Tibial artery (tissue), 4 donors: ENCODE data around the gene ACSL6.

Source experiments
- DNase-seq, 2 donors: peaks; one replicate each; pipeline ENCODE4 v3.0.0-alpha.2; 2019
- H3K27ac ChIP-seq, 2 donors: fragments of 200-600 bp; sonication (generic) in 1 of 2; 1 replicate in 1 of 2; 2 replicates in 1 of 2; pipeline ENCODE4 v1.5.1; 2018 to 2019; ENCODE audit warnings: mild to moderate bottlenecking in 1 of 2
- H3K27me3 ChIP-seq, 2 donors: fragments of 200-600 bp; sonication (generic) in 1 of 2; one replicate each; pipeline versions ENCODE4 v1.5.1 to v1.6.0; 2016 to 2019
- H3K36me3 ChIP-seq, 3 donors: fragments of 200-600 bp; sonication (generic) in 2 of 3; one replicate each; pipeline ENCODE4 v1.5.1; 2016 to 2019; ENCODE audit warnings: mild to moderate bottlenecking in 2 of 3
- H3K4me1 ChIP-seq, 4 donors: fragments of 200-600 bp; sonication (generic) in 2 of 4; 1 replicate in 3 of 4; 2 replicates in 1 of 4; pipeline ENCODE4 v1.5.1; 2016 to 2019
- H3K4me3 ChIP-seq, 2 donors: fragments of 200-600 bp; sonication (generic) in 1 of 2; 1 replicate in 1 of 2; 2 replicates in 1 of 2; pipeline ENCODE4 v1.5.1; 2018 to 2019; ENCODE audit warnings: mild to moderate bottlenecking in 2 of 2
- H3K9me3 ChIP-seq, 3 donors: fragments of 200-600 bp; sonication (generic) in 1 of 3; one replicate each; pipeline ENCODE4 v1.5.1; 2016 to 2019
- intact Hi-C: fragments of 100-400 bp; cut with DNase I; formaldehyde crosslinking; loops from one replicate; pipeline ENCODE4 v1.15.0; 2023; ENCODE audit warnings: low total_unique reads
- TF ChIP-seq, protein P1 (sequence below), 2 experiments: fragments of 200-600 bp in 1 of 2; fragments of 450-650 bp in 1 of 2; IDR thresholded peaks; one replicate each; pipeline ENCODE4 v1.5.1; 2017 to 2019; ENCODE audit warnings: antibody characterized with exemption in 2 of 2, mild to moderate bottlenecking in 1 of 2, moderate library complexity in 1 of 2

Gene ACSL6

DNA sequence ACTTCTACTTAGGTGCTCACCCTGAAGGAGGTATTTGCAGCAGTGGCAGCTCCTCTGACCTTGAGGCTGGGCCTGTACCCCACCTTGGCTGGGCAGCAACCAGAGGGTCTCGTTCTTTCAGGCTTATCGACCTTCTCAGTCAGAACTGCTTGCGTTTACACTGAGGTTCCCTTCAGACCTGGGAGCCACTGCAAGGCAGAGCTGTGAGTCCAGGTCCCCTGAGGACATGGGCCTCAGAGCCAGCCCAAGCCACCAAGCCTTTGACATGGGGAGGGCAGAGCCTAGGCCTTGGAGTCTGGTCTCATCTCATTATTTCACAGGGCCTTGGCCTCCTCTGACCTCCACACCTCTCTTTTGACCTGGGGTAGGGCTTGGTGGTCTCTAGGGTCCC lies 13.7 kb downstream of the ACSL6 start:
- TF ChIP-seq, protein P1, sequence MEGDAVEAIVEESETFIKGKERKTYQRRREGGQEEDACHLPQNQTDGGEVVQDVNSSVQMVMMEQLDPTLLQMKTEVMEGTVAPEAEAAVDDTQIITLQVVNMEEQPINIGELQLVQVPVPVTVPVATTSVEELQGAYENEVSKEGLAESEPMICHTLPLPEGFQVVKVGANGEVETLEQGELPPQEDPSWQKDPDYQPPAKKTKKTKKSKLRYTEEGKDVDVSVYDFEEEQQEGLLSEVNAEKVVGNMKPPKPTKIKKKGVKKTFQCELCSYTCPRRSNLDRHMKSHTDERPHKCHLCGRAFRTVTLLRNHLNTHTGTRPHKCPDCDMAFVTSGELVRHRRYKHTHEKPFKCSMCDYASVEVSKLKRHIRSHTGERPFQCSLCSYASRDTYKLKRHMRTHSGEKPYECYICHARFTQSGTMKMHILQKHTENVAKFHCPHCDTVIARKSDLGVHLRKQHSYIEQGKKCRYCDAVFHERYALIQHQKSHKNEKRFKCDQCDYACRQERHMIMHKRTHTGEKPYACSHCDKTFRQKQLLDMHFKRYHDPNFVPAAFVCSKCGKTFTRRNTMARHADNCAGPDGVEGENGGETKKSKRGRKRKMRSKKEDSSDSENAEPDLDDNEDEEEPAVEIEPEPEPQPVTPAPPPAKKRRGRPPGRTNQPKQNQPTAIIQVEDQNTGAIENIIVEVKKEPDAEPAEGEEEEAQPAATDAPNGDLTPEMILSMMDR (IDR thresholded peaks at IDR 0.05) = no peak
- Histone ChIP-seq H3K36me3 (no peaks in the 10 kb centered on the region), H3K4me1 (peaks cover 0 to 5% (median 0%) of the 10 kb centered on the region in 4 donors), H3K9me3 (no peaks in the 10 kb centered on the region), H3K4me3 (no peak overlapping the region), H3K27ac (no peak overlapping the region), H3K27me3 (peaks cover 0 to 9% of the 10 kb centered on the region in 2 donors)
- intact Hi-C loops = no loop called here
- DNase-seq = no peak

DNA sequence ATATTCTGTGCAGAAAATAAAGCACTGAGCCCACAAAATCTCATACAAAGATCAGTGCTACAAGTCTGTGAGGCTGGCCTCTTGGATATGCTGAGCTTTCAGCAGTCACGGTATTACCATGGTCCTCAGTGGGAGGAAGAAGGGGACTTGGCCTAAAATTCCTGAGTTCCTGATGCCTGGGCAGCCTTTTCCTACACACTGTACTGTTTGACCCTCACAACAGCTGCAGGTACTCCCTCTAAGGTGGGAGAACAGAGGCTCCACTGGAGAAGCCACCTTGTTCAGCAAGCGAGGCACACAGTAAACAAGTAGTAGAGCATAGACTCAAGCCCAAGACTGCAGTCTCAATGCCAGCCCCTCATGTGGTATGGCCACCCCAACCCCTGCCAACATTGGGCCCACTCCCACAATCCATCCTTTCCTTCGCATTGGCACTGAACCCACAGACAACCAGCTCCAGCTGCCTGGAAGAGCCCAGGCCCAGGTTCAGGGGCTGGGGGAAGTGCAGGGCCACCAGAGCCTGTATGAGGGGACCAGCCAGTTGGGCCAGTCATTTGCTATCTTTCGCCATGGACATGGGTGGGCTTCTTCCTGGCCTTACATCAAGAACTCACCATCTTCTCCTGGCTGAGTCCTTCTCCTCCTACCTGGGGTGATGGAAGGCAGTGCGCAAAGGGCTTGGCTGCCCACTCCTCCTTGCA lies 14.3 kb downstream of the ACSL6 start:
- intact Hi-C loops = no loop called here
- TF ChIP-seq, protein P1 (IDR thresholded peaks at IDR 0.05) = no peak
- H3K27me3 ChIP-seq = peaks cover 0 to 9% of the 10 kb centered on the region in 2 donors
- peaks cover 0 to under 1% (median 0%) of the 10 kb centered on the region in 4 donors for H3K4me1 ChIP-seq
- H3K36me3 ChIP-seq = no peaks in the 10 kb centered on the region
- DNase-seq = no peak
- no peak overlapping the region for H3K4me3 ChIP-seq
- H3K9me3 ChIP-seq = no peaks in the 10 kb centered on the region
- H3K27ac ChIP-seq = no peak overlapping the region

DNA sequence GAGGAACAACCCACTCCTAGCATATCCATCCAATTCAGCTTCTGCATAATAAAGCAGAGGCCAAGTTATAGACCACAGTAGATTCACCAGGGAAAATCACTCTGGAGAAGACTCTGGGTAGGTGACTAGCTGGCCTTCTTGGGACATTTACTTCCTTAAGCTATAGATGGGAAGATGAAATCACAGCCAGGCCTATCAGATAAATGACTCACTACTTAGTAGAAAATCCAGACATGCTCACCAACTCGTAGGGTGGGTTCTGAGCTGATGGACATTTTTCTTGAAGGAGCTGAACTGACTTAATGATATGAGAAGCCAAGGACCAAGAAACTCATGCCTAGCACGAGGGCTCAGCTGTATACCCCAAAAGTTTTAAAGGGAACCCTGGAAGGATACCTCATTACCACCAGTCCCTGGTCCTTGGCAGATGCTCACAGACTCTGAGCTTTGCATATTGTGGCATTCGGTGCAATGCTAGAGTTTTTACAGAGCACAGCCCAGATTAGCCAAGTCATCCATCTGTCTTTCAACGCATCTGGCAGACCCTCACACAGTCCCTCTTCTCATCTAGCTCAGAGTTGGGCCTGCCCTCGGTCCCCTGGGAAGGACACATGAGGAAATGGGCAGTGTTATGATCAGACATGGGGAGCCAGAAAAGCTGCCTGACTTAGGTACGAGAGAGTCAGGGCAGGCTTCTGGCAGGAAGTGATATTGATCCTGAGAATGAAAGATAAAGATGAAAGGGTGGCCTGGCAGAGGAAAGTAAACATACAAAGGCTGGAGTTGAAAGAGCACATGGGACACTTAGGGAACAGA lies 15.0 kb downstream of the ACSL6 start:
- Histone ChIP-seq H3K27me3 (peaks cover 0 to 9% of the 10 kb centered on the region in 2 donors), H3K9me3 (no peaks in the 10 kb centered on the region), H3K4me3 (no peak overlapping the region), H3K27ac (no peak overlapping the region), H3K4me1 (no peaks in the 10 kb centered on the region), H3K36me3 (no peaks in the 10 kb centered on the region)
- TF ChIP-seq, protein P1 (IDR thresholded peaks at IDR 0.05) = no peak
- intact Hi-C loops = no loop called here
- DNase-seq = no peak

DNA sequence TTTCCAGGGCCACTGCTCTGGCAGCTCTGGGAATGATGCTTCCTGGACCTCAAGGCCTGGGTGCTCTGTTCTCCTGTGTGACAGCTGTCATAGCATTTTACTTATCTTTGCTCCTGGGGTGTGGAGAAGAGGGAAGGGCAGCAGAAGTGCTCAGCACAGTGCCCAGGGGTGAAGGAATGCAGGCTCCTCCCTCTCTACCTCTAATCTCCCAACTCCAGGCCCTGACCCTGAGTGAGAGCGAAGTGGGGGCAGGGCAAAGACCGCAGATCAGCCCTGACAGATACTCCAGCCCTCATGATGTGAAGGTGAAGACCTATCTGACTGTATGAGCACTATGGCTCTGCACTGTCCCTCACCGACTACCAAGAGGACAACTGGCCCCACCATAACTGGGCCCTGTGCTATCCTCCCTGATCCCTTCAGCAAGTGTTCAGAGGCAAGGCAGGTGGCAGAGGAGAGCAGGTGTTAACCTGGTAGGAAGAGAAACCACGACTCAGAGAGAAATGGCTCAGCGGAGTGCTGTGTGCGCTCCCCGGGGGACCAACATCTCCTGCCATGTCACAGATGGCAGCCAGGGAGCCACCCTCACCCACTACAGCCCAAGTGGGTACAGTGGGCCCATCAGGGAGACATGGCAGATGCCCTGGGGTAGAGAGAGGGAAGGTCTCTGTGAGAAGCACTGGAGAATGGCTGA lies 16.8 kb downstream of the ACSL6 start:
- Histone ChIP-seq H3K36me3 (no peaks in the 10 kb centered on the region), H3K27ac (no peak overlapping the region), H3K4me1 (no peaks in the 10 kb centered on the region), H3K4me3 (no peak overlapping the region), H3K9me3 (no peaks in the 10 kb centered on the region), H3K27me3 (peaks cover 0 to 4% of the 10 kb centered on the region in 2 donors)
- intact Hi-C loops = no loop called here
- TF ChIP-seq, protein P1 (IDR thresholded peaks at IDR 0.05) = no peak
- DNase-seq = no peak

DNA sequence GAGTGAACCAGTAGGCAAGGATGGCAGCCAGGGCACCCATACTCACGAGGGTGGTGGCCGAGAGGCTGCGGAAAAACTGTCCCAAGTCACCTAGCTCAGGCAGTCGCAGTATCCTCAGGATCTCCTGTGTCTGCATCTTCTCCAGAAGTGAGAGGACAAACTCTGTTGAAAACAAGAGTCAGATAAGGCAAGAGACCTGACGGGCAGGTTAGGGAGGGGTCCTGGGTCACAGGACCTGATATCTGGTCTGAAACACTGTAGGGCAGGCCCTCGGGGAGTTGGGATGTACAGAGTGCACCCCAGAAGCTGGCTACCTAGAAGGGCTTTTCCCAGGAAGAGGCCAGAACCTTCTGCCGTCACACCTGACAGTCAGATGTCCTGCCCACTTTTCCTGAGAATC lies 17.4 kb downstream of the ACSL6 start:
- no peak for DNase-seq
- intact Hi-C loops = no loop called here
- Histone ChIP-seq H3K27ac (no peak overlapping the region), H3K27me3 (no peaks in the 10 kb centered on the region), H3K4me3 (no peak overlapping the region), H3K4me1 (no peaks in the 10 kb centered on the region), H3K36me3 (no peaks in the 10 kb centered on the region), H3K9me3 (no peaks in the 10 kb centered on the region)
- TF ChIP-seq, protein P1 (IDR thresholded peaks at IDR 0.05) = no peak
